SK-N-SH (cell line): ENCODE measurements around the gene PRKN.

Source experiments
- CTCF ChIP-seq: fragments of 200-600 bp; sonication (generic); IDR thresholded peaks from 2 replicates; pipeline ENCODE4 v1.6.1; 2017; ENCODE audit warnings: antibody characterized with exemption, mild to moderate bottlenecking, moderate library complexity
- MAX ChIP-seq: IDR thresholded peaks from 2 replicates; pipeline ENCODE4 v1.4.0; 2012; ENCODE audit warnings: low read depth
- RCOR1 ChIP-seq: fragments of 150-350 bp; IDR thresholded peaks from 2 replicates; pipeline ENCODE4 v1.6.1; 2017; ENCODE audit warnings: antibody characterized with exemption, low read length
- REST ChIP-seq: IDR thresholded peaks from 2 replicates; pipeline ENCODE4 v1.6.1; 2012; ENCODE audit warnings: mild to moderate bottlenecking, low read depth, low read length, moderate library complexity
- RXRA ChIP-seq: IDR thresholded peaks from 2 replicates; pipeline ENCODE4 v1.4.0; 2012; ENCODE audit warnings: low read depth, mild to moderate bottlenecking, borderline replicate concordance
- SIN3A ChIP-seq: IDR thresholded peaks from 2 replicates; pipeline ENCODE4 v1.6.1; 2012; ENCODE audit warnings: low read depth, mild to moderate bottlenecking, low read length, moderate library complexity, borderline replicate concordance
- TEAD4 ChIP-seq: IDR thresholded peaks from 2 replicates; pipeline ENCODE4 v1.4.0; 2012; ENCODE audit warnings: mild to moderate bottlenecking, borderline replicate concordance; ENCODE audit not compliant: insufficient read depth
- TF ChIP-seq, protein P1 (sequence below): IDR thresholded peaks from 2 replicates; pipeline ENCODE4; 2012

DNA sequence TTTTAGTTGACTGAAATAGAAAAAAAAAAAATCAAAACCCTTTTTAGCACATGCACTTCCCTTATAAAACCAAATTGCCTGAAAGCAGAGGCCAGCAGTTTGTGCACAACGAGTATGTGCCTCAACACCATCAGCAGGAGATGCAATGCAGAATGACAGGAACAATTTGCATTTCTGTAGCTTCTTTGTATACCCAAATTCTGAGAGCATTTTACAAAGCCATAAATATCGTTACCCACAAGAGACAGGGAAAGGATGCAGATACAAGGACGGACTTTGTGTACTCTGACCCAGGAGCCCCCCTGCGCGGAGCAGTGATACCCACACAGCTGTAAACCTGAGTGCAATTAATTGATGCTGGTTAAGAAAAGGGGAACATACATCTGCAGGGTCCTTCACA lies 285.6 kb downstream of the PRKN start:
- no peak for TF ChIP-seq CTCF
- no peak for TF ChIP-seq TEAD4
- TF ChIP-seq, protein P1, sequence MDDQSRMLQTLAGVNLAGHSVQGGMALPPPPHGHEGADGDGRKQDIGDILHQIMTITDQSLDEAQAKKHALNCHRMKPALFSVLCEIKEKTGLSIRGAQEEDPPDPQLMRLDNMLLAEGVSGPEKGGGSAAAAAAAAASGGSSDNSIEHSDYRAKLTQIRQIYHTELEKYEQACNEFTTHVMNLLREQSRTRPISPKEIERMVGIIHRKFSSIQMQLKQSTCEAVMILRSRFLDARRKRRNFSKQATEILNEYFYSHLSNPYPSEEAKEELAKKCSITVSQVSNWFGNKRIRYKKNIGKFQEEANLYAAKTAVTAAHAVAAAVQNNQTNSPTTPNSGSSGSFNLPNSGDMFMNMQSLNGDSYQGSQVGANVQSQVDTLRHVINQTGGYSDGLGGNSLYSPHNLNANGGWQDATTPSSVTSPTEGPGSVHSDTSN: no peak
- no peak for TF ChIP-seq RCOR1
- no peak for TF ChIP-seq MAX
- no peak for TF ChIP-seq RXRA
- no peak for TF ChIP-seq SIN3A
- TF ChIP-seq REST: no peak
